Measurements from ENCODE around the gene ANKRD45.

GRCh38 chr1:173560285-173560880 lies 109.3 kb downstream of the ANKRD45 start:
- TF ChIP-seq NFRKB (IDR thresholded peaks at IDR 0.05) (no peak), SP1 (IDR thresholded peaks at IDR 0.05) (no peak), FOXK2 (IDR thresholded peaks at IDR 0.05) (no peak), FOXA1 (IDR thresholded peaks at IDR 0.05) (no peak), FOXM1 (IDR thresholded peaks at IDR 0.05; ENCODE audit: borderline replicate concordance) (no peak), L3MBTL2 (conservative IDR thresholded peaks at IDR 0.05) (no peak), ELF4 (IDR thresholded peaks at IDR 0.05) (no peak), SUZ12 (IDR thresholded peaks at IDR 0.05) (no peak), HDGF (IDR thresholded peaks at IDR 0.05; ENCODE audit: borderline replicate concordance) (no peak), BHLHE40 (IDR thresholded peaks at IDR 0.05; ENCODE audit: borderline replicate concordance) (no peak), ZNF384 (IDR thresholded peaks at IDR 0.05) (no peak), LEF1 (IDR thresholded peaks at IDR 0.05; ENCODE audit: borderline replicate concordance) (no peak), ARNT (IDR thresholded peaks at IDR 0.05) (no peak), PKNOX1 (IDR thresholded peaks at IDR 0.05) (no peak)
